Measurements from ENCODE around the gene ZKSCAN5.

GRCh38 chr7:99514050-99514449 is 9.6 kb downstream of the ZKSCAN5 start:
- no peak for TF ChIP-seq POLR2A (IDR thresholded peaks at IDR 0.05; ENCODE audit: control extremely low read depth in 1 of 2, low read depth in 2 of 2, low read length in 2 of 2)
- TF ChIP-seq, protein P1, sequence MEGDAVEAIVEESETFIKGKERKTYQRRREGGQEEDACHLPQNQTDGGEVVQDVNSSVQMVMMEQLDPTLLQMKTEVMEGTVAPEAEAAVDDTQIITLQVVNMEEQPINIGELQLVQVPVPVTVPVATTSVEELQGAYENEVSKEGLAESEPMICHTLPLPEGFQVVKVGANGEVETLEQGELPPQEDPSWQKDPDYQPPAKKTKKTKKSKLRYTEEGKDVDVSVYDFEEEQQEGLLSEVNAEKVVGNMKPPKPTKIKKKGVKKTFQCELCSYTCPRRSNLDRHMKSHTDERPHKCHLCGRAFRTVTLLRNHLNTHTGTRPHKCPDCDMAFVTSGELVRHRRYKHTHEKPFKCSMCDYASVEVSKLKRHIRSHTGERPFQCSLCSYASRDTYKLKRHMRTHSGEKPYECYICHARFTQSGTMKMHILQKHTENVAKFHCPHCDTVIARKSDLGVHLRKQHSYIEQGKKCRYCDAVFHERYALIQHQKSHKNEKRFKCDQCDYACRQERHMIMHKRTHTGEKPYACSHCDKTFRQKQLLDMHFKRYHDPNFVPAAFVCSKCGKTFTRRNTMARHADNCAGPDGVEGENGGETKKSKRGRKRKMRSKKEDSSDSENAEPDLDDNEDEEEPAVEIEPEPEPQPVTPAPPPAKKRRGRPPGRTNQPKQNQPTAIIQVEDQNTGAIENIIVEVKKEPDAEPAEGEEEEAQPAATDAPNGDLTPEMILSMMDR (IDR thresholded peaks at IDR 0.05; ENCODE audit: control extremely low read depth in 1 of 3, insufficient read depth in 1 of 3, low read depth in 1 of 3, low read length in 3 of 3): no peak
- TF ChIP-seq YY1 (IDR thresholded peaks at IDR 0.05; ENCODE audit: low read depth, low read length): no peak
- no peak for TF ChIP-seq POLR2AphosphoS5 (IDR thresholded peaks at IDR 0.05; ENCODE audit: low read depth, low read length)
- TF ChIP-seq HDAC6 (IDR thresholded peaks at IDR 0.05; ENCODE audit: low read depth, low read length): no peak
- TF ChIP-seq SP2 (IDR thresholded peaks at IDR 0.05; ENCODE audit: low read length): no peak
- no peak for TF ChIP-seq TCF12 (IDR thresholded peaks at IDR 0.05; ENCODE audit: low read depth, low read length)
- TF ChIP-seq CHD7 (IDR thresholded peaks at IDR 0.05; ENCODE audit: insufficient replicate concordance, low read length): no peak
- TF ChIP-seq CHD2 (IDR thresholded peaks at IDR 0.05; ENCODE audit: low read length): no peak
